A673 (cell line): Measurements from ENCODE around the gene FRMD4A. TPM values are rescaled to one million over a fixed set of nuclear protein-coding genes. Genes with fewer than 3 reads are reported as not detected.
A peak's percentile ranks its signal among the peaks of the same experiment; 100 is the strongest.

Experiments used
- BruUV-seq: library from RNA; stranded (reverse); fragments of 400-500 nt; replicated peaks from 2 replicates; lab custom pipeline; 2021; lab: Mats Ljungman, UMichigan
- CTCF ChIA-PET: fragments of 300-600 bp; sonication (Branson Sonifier 250); formaldehyde crosslinking; loops from one replicate; lab custom pipeline; 2022; ENCODE audit warnings: antibody characterized with exemption; lab: Charles Lee
- POLR2A ChIA-PET: fragments of 300-600 bp; sonication (Branson Sonifier 250); formaldehyde crosslinking; loops from one replicate; lab custom pipeline; 2022; ENCODE audit warnings: antibody characterized with exemption; ENCODE audit not compliant: low non-redundant PET; lab: Charles Lee
- DNase-seq: peaks from one replicate; pipeline ENCODE4 v3.0.0-alpha.2; 2015; ENCODE audit warnings: low spot score
- H3K27ac ChIP-seq: fragments of 200-600 bp; sonication (generic); 2 replicates; pipeline ENCODE4 v1.5.1; 2016; ENCODE audit warnings: mixed run types, low read depth, mild to moderate bottlenecking, mixed read lengths, antibody characterized with exemption, low read length; ENCODE audit not compliant: poor library complexity, severe bottlenecking
- H3K27me3 ChIP-seq: fragments of 200-600 bp; sonication (generic); replicated peaks from 2 replicates; pipeline ENCODE4 v1.6.1; 2017; ENCODE audit warnings: mixed run types, low read depth, mild to moderate bottlenecking, mixed read lengths, antibody characterized with exemption, low read length; ENCODE audit not compliant: insufficient read depth, poor library complexity
- H3K36me3 ChIP-seq: fragments of 200-600 bp; sonication (generic); 2 replicates; pipeline ENCODE4 v1.6.1; 2016; ENCODE audit warnings: mixed run types, mild to moderate bottlenecking, mixed read lengths, antibody characterized with exemption, low read length; ENCODE audit not compliant: insufficient read depth, poor library complexity, severe bottlenecking
- H3K4me1 ChIP-seq: fragments of 200-600 bp; sonication (generic); 2 replicates; pipeline ENCODE4 v1.6.1; 2017; ENCODE audit warnings: mixed run types, mild to moderate bottlenecking, mixed read lengths, antibody characterized with exemption, low read length; ENCODE audit not compliant: insufficient read depth, poor library complexity, severe bottlenecking
- H3K4me3 ChIP-seq: fragments of 200-600 bp; sonication (generic); 2 replicates; pipeline ENCODE4 v1.5.1; 2016; ENCODE audit warnings: low read depth, mixed run types, mild to moderate bottlenecking, mixed read lengths, low read length; ENCODE audit not compliant: poor library complexity, severe bottlenecking
- H3K9me3 ChIP-seq: fragments of 200-600 bp; sonication (generic); 2 replicates; pipeline ENCODE4 v1.6.1; 2016; ENCODE audit warnings: mixed run types, low read depth, mild to moderate bottlenecking, mixed read lengths, antibody characterized with exemption, low read length; ENCODE audit not compliant: poor library complexity, severe bottlenecking
- EZH2 ChIP-seq: fragments of 200-600 bp; sonication (generic); IDR thresholded peaks from 2 replicates; pipeline ENCODE4 v1.6.1; 2017; ENCODE audit warnings: borderline replicate concordance, low read depth, mild to moderate bottlenecking, mixed read lengths, antibody characterized with exemption, low read length; ENCODE audit not compliant: poor library complexity, severe bottlenecking
- intact Hi-C: fragments of 100-400 bp; cut with micrococcal nuclease; formaldehyde crosslinking; loops from one replicate; pipeline ENCODE4 v1.10.0; 2022; ENCODE audit not compliant: unreplicated experiment
- total RNA-seq: library from RNA; stranded (reverse); gene quantifications from 2 replicates; pipeline ENCODE4 v1.2.3, GENCODE V29; 2021
- TF ChIP-seq, protein P1 (sequence below): fragments of 300-800, 200-600 bp; sonication (generic); conservative IDR thresholded peaks from 2 replicates; pipeline ENCODE4 v1.5.1; 2017; ENCODE audit warnings: low read depth, mild to moderate bottlenecking, antibody characterized with exemption, low read length, moderate library complexity, mixed read lengths

FRMD4A gene
- total RNA-seq, 1 experiment from 2014 or later: 26.3 TPM

DNA sequence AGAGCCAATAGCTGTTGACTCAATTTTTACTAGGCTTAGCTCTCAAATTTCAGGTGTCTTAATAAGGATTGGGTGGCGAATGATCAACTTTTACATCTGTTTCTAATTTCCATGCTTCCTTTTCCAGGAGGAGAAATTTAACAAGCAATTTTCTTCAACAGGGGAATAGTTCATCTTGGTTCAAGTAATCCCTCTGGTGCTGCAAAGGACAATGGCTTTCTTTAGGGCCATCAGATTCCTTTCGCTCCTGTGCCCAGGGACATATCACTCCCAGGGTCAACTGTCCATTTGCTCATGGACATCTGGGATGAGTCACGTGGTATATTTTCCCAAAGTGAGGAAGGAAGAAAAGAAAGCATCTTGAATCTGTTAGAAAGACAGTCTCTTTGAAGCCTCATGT, 313.3 kb downstream of the FRMD4A start:
- TF ChIP-seq, protein P1, sequence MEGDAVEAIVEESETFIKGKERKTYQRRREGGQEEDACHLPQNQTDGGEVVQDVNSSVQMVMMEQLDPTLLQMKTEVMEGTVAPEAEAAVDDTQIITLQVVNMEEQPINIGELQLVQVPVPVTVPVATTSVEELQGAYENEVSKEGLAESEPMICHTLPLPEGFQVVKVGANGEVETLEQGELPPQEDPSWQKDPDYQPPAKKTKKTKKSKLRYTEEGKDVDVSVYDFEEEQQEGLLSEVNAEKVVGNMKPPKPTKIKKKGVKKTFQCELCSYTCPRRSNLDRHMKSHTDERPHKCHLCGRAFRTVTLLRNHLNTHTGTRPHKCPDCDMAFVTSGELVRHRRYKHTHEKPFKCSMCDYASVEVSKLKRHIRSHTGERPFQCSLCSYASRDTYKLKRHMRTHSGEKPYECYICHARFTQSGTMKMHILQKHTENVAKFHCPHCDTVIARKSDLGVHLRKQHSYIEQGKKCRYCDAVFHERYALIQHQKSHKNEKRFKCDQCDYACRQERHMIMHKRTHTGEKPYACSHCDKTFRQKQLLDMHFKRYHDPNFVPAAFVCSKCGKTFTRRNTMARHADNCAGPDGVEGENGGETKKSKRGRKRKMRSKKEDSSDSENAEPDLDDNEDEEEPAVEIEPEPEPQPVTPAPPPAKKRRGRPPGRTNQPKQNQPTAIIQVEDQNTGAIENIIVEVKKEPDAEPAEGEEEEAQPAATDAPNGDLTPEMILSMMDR: no peak
- no peak for TF ChIP-seq EZH2
- H3K9me3 ChIP-seq: no peaks in the 10 kb centered on the region
- no peaks in the 10 kb centered on the region for H3K4me1 ChIP-seq
- intact Hi-C loops: no loop called here
- peaks cover 4% of the 10 kb centered on the region for H3K27me3 ChIP-seq
- peak; percentile 13 for DNase-seq
- POLR2A ChIA-PET: no interaction called here
- no peaks in the 10 kb centered on the region for H3K36me3 ChIP-seq
- no TSS peak for BruUV-seq
- CTCF ChIA-PET: no interaction called here
- no peak overlapping the region for H3K4me3 ChIP-seq
- H3K27ac ChIP-seq: no peak overlapping the region

GRCh38 chr10:14016931-14017333, 313.8 kb downstream of the FRMD4A start:
- CTCF ChIA-PET: no interaction called here
- intact Hi-C loops: no loop called here
- TF ChIP-seq, protein P1: no peak
- no peak for TF ChIP-seq EZH2
- Histone ChIP-seq H3K27ac (no peak overlapping the region), H3K27me3 (peaks cover 4% of the 10 kb centered on the region), H3K4me1 (no peaks in the 10 kb centered on the region), H3K4me3 (no peak overlapping the region), H3K9me3 (no peaks in the 10 kb centered on the region), H3K36me3 (no peaks in the 10 kb centered on the region)
- no TSS peak for BruUV-seq
- no peak for DNase-seq
- POLR2A ChIA-PET: no interaction called here

DNA sequence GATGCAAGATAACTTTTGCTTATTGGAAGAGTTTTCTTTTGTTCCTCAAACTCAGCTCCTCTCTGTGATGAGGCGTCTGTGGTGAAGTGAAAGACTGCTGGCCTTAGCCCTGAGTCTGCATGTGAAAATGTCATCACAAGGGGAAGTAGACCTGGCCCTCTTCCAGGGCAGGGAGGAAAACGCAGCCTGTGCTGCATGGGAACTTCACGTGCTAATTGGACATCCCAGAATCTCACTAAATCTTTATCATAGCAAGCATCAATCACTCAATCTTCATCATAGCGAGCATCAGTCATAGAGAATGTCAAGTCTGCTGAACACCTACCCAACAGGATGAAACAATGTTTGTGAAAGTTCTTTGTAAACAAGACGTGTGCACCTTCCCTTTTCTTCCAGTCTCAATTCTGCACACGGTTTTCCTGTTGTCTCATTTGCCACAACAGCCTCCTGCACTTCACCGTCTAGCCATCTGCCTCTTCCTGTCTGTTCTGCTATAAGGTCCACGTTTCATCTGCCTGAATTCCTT, 314.6 kb downstream of the FRMD4A start:
- peaks cover 4% of the 10 kb centered on the region for H3K27me3 ChIP-seq
- BruUV-seq: no TSS peak
- H3K36me3 ChIP-seq: no peaks in the 10 kb centered on the region
- TF ChIP-seq, protein P1: no peak
- no peak for TF ChIP-seq EZH2
- POLR2A ChIA-PET: no interaction called here
- CTCF ChIA-PET: no interaction called here
- no peak overlapping the region for H3K27ac ChIP-seq
- H3K4me1 ChIP-seq: peaks cover under 1% of the 10 kb centered on the region
- H3K9me3 ChIP-seq: no peaks in the 10 kb centered on the region
- no peak for DNase-seq
- intact Hi-C loops: no loop called here
- H3K4me3 ChIP-seq: no peak overlapping the region
